Astrocyte (in vitro differentiated cells and primary cell): Measurements from ENCODE around the gene ALB. TPM values are rescaled to one million over a fixed set of nuclear protein-coding genes. Genes with fewer than 3 reads are reported as not detected.

ENCODE experiments used
- DNase-seq: peaks from one replicate; pipeline ENCODE4 v3.0.0-alpha.2; 2010; ENCODE audit warnings: low read depth
- FAIRE-seq: peaks from 2 replicates; lab custom pipeline; 2011; peaks lifted over from hg19 to GRCh38; lab: Jason Lieb, UNC
- H2AFZ ChIP-seq: 2 replicates; pipeline ENCODE4 v1.6.0; 2012; ENCODE audit warnings: low read depth, low read length, inconsistent platforms
- H3K27ac ChIP-seq: 2 replicates; pipeline ENCODE4 v1.5.1; 2011; ENCODE audit warnings: low read depth, low read length, inconsistent platforms
- H3K27me3 ChIP-seq: 2 replicates; pipeline ENCODE4 v1.6.0; 2011; ENCODE audit warnings: low read length, inconsistent platforms; ENCODE audit not compliant: insufficient read depth
- H3K36me3 ChIP-seq: 2 replicates; pipeline ENCODE4 v1.5.1; 2011; ENCODE audit warnings: low read length, inconsistent platforms; ENCODE audit not compliant: insufficient read depth
- H3K4me1 ChIP-seq: 2 replicates; pipeline ENCODE4 v1.5.1; 2011; ENCODE audit warnings: low read length, inconsistent platforms; ENCODE audit not compliant: insufficient read depth
- H3K4me2 ChIP-seq: 2 replicates; pipeline ENCODE4 v1.6.0; 2012; ENCODE audit warnings: low read length, inconsistent platforms
- H3K4me3 ChIP-seq: 2 replicates; pipeline ENCODE4 v1.5.1; 2011; ENCODE audit warnings: low read depth, mild to moderate bottlenecking, low read length, inconsistent platforms; ENCODE audit not compliant: insufficient read depth
- H3K79me2 ChIP-seq: 2 replicates; pipeline ENCODE4 v1.6.0; 2012; ENCODE audit warnings: mild to moderate bottlenecking, low read length, inconsistent platforms; ENCODE audit not compliant: insufficient read depth
- H3K9ac ChIP-seq: 2 replicates; pipeline ENCODE4 v1.6.0; 2012; ENCODE audit warnings: mild to moderate bottlenecking, low read length, inconsistent platforms
- H3K9me3 ChIP-seq: 2 replicates; pipeline ENCODE4 v1.5.1; 2012; ENCODE audit warnings: low read depth, mild to moderate bottlenecking, low read length, inconsistent platforms; ENCODE audit not compliant: insufficient read depth
- H4K20me1 ChIP-seq: 2 replicates; pipeline ENCODE4 v1.6.0; 2012; ENCODE audit warnings: low read length, inconsistent platforms; ENCODE audit not compliant: insufficient read depth
- H3K27ac Mint-ChIP-seq: one replicate; pipeline ENCODE4 v1.8.0; 2021; ENCODE audit warnings: mild to moderate bottlenecking, mixed read lengths; ENCODE audit not compliant: unreplicated experiment
- H3K27me3 Mint-ChIP-seq: one replicate; pipeline ENCODE4 v1.8.0; 2021; ENCODE audit warnings: low read depth, mixed read lengths; ENCODE audit not compliant: unreplicated experiment
- H3K36me3 Mint-ChIP-seq: one replicate; pipeline ENCODE4 v1.8.0; 2021; ENCODE audit warnings: low read depth, mixed read lengths; ENCODE audit not compliant: unreplicated experiment
- H3K4me1 Mint-ChIP-seq: one replicate; pipeline ENCODE4 v1.8.0; 2021; ENCODE audit warnings: low read depth, mixed read lengths; ENCODE audit not compliant: unreplicated experiment
- H3K4me3 Mint-ChIP-seq: one replicate; pipeline ENCODE4 v1.8.0; 2021; ENCODE audit warnings: mild to moderate bottlenecking, moderate library complexity, mixed read lengths; ENCODE audit not compliant: unreplicated experiment
- H3K9me3 Mint-ChIP-seq: one replicate; pipeline ENCODE4 v1.8.0; 2021; ENCODE audit warnings: mild to moderate bottlenecking, mixed read lengths; ENCODE audit not compliant: unreplicated experiment
- CTCF ChIP-seq: IDR thresholded peaks from 2 replicates; pipeline ENCODE4 v1.5.1; 2011; ENCODE audit warnings: low read depth, mild to moderate bottlenecking, inconsistent platforms, low read length, moderate library complexity; ENCODE audit not compliant: insufficient read depth
- EZH2 ChIP-seq: IDR thresholded peaks from 2 replicates; pipeline ENCODE4 v1.6.1; 2012; ENCODE audit warnings: mild to moderate bottlenecking, low read length, inconsistent platforms; ENCODE audit not compliant: insufficient read depth
- total RNA-seq: library from RNA; stranded (reverse); gene quantifications from 2 replicates; pipeline ENCODE4 v1.2.1, GENCODE V29; 2021

The ALB gene
- total RNA-seq, 1 donor from 2014 or later = not detected

- Histone ChIP-seq H3K4me3 (no peak overlapping the region), H3K27me3 (no peaks in the 10 kb centered on the region), H3K9ac (no peak overlapping the region), H4K20me1 (no peaks in the 10 kb centered on the region), H3K4me1 (no peaks in the 10 kb centered on the region), H3K27ac (no peak overlapping the region), H3K9me3 (no peaks in the 10 kb centered on the region), H2AFZ (no peak overlapping the region), H3K36me3 (no peaks in the 10 kb centered on the region), H3K4me2 (no peak overlapping the region), H3K79me2 (no peaks in the 10 kb centered on the region)
- Mint-ChIP-seq H3K36me3 (no peaks in the 10 kb centered on the region), H3K27me3 (no peaks in the 10 kb centered on the region), H3K4me3 (no peak overlapping the region), H3K4me1 (no peaks in the 10 kb centered on the region), H3K9me3 (no peaks in the 10 kb centered on the region), H3K27ac (no peak overlapping the region)
- TF ChIP-seq EZH2 (no peak), CTCF (no peak)
- no peak for FAIRE-seq
- DNase-seq = no peak
Observed at GRCh38 chr4:73433140-73433539, 29.1 kb downstream of the ALB start.

GRCh38 chr4:73434311-73434710 is 30.2 kb downstream of the ALB start:
- Histone ChIP-seq H3K79me2 (no peaks in the 10 kb centered on the region), H3K36me3 (no peaks in the 10 kb centered on the region), H3K4me2 (no peak overlapping the region), H3K27me3 (no peaks in the 10 kb centered on the region), H4K20me1 (no peaks in the 10 kb centered on the region), H3K9ac (no peak overlapping the region), H3K4me3 (no peak overlapping the region), H2AFZ (no peak overlapping the region), H3K9me3 (no peaks in the 10 kb centered on the region), H3K4me1 (no peaks in the 10 kb centered on the region), H3K27ac (no peak overlapping the region)
- H3K27ac Mint-ChIP-seq = no peak overlapping the region
- no peaks in the 10 kb centered on the region for H3K27me3 Mint-ChIP-seq
- H3K36me3 Mint-ChIP-seq = no peaks in the 10 kb centered on the region
- no peak overlapping the region for H3K4me3 Mint-ChIP-seq
- H3K9me3 Mint-ChIP-seq = no peaks in the 10 kb centered on the region
- no peaks in the 10 kb centered on the region for H3K4me1 Mint-ChIP-seq
- no peak for FAIRE-seq
- TF ChIP-seq EZH2 = no peak
- peak; percentile 50 for TF ChIP-seq CTCF
- no peak for DNase-seq

- Histone ChIP-seq H3K27ac (no peak within 1 kb of the TSS), H4K20me1 (no peaks in the 10 kb centered on the region), H3K4me2 (no peak within 1 kb of the TSS), H3K9me3 (no peaks in the 10 kb centered on the region), H3K4me1 (no peaks in the 10 kb centered on the region), H3K9ac (no peak within 1 kb of the TSS), H3K4me3 (no peak within 1 kb of the TSS), H2AFZ (no peak within 1 kb of the TSS), H3K79me2 (no peaks in the 10 kb centered on the region), H3K27me3 (no peaks in the 10 kb centered on the region), H3K36me3 (no peaks in the 10 kb centered on the region)
- no peaks in the 10 kb centered on the region for H3K4me1 Mint-ChIP-seq
- no peaks in the 10 kb centered on the region for H3K27me3 Mint-ChIP-seq
- H3K27ac Mint-ChIP-seq = no peak within 1 kb of the TSS
- H3K36me3 Mint-ChIP-seq = no peaks in the 10 kb centered on the region
- no peak for TF ChIP-seq CTCF
- no peak for TF ChIP-seq EZH2
- FAIRE-seq (no peak), DNase-seq (no peak)
- no peak within 1 kb of the TSS for H3K4me3 Mint-ChIP-seq
- no peaks in the 10 kb centered on the region for H3K9me3 Mint-ChIP-seq
Observed at GRCh38 chr4:73435984-73436383, 31.9 kb downstream of the ALB start, which contains the start of gene AFP. TSS of gene AFP (plus strand) at chr4:73436221. CDS start at chr4:73436263, 42 bp downstream.
